Breast epithelium (tissue), 4 donors: ENCODE results near the gene PCDH15. TPM values are rescaled to one million over a fixed set of nuclear protein-coding genes. Genes with fewer than 3 reads are reported as not detected.

Experiments used
- DNase-seq, 2 donors: peaks; one replicate each; pipeline ENCODE4 v3.0.0-alpha.2; 2019; ENCODE audit warnings: low spot score in 2 of 2
- H3K27ac ChIP-seq, 2 donors: fragments of 200-600 bp; sonication (generic) in 1 of 2; one replicate each; pipeline ENCODE4 v1.5.1; 2016 to 2019; ENCODE audit warnings: mild to moderate bottlenecking in 1 of 2
- H3K27me3 ChIP-seq, 2 donors: fragments of 200-600 bp; sonication (generic) in 1 of 2; one replicate each; pipeline versions ENCODE4 v1.5.1 to v1.6.0; 2017 to 2019; ENCODE audit warnings: control low read depth in 1 of 2, mild to moderate bottlenecking in 1 of 2
- H3K36me3 ChIP-seq: fragments of 200-600 bp; one replicate; pipeline ENCODE4 v1.5.1; 2019
- H3K4me1 ChIP-seq, 2 donors: fragments of 200-600 bp; sonication (generic); one replicate each; pipeline ENCODE4 v1.5.1; 2016 to 2019; ENCODE audit warnings: control low read depth in 1 of 2
- H3K4me3 ChIP-seq, 3 donors: fragments of 200-600 bp; sonication (generic); 1 replicate in 2 of 3; 2 replicates in 1 of 3; pipeline ENCODE4 v1.5.1; 2016 to 2019; ENCODE audit warnings: mild to moderate bottlenecking in 3 of 3, moderate library complexity in 2 of 3
- H3K9me3 ChIP-seq, 2 donors: fragments of 200-600 bp; sonication (generic) in 1 of 2; one replicate each; pipeline ENCODE4 v1.5.1; 2016 to 2019; ENCODE audit warnings: control low read depth in 1 of 2
- CTCF ChIP-seq, 3 donors: fragments of 450-650 bp; IDR thresholded peaks; one replicate each; pipeline ENCODE4 v1.5.1; 2016 to 2017; ENCODE audit warnings: antibody characterized with exemption in 3 of 3, mild to moderate bottlenecking in 3 of 3, moderate library complexity in 3 of 3
- POLR2A ChIP-seq: fragments of 450-650 bp; IDR thresholded peaks from one replicate; pipeline ENCODE4 v1.6.1; 2016; ENCODE audit warnings: antibody characterized with exemption, mild to moderate bottlenecking, moderate library complexity
- POLR2AphosphoS5 ChIP-seq, 3 donors: sonication (generic); formaldehyde crosslinking; IDR thresholded peaks; one replicate each; pipeline ENCODE4 v1.6.1; 2017; ENCODE audit warnings: antibody characterized with exemption in 3 of 3
- intact Hi-C: fragments of 100-400 bp; cut with DNase I; formaldehyde crosslinking; loops from one replicate; pipeline ENCODE4 v1.15.1; 2023; ENCODE audit warnings: low total_unique reads
- total RNA-seq, 3 donors: library from RNA; depleted of rRNA; stranded (reverse); fragments of >200 nt; gene quantifications; one replicate each; pipeline ENCODE4 v1.1.0, GENCODE V29; 2016

Gene PCDH15
- total RNA-seq, 3 donors from 2014 or later: not detected

- TF ChIP-seq POLR2AphosphoS5 (IDR thresholded peaks at IDR 0.05): no peak
- TF ChIP-seq POLR2A: no peak
- no peak for TF ChIP-seq CTCF (IDR thresholded peaks at IDR 0.05)
- no peak overlapping the region for H3K4me3 ChIP-seq
- intact Hi-C loops: no loop called here
- no peaks in the 10 kb centered on the region for H3K4me1 ChIP-seq
- no peak overlapping the region for H3K27ac ChIP-seq
- H3K9me3 ChIP-seq: no peaks in the 10 kb centered on the region
- no peaks in the 10 kb centered on the region for H3K27me3 ChIP-seq
- no peak for DNase-seq
- H3K36me3 ChIP-seq: no peaks in the 10 kb centered on the region
Observed at GRCh38 chr10:53770903-53771302, 1030.1 kb downstream of the PCDH15 start.

DNA sequence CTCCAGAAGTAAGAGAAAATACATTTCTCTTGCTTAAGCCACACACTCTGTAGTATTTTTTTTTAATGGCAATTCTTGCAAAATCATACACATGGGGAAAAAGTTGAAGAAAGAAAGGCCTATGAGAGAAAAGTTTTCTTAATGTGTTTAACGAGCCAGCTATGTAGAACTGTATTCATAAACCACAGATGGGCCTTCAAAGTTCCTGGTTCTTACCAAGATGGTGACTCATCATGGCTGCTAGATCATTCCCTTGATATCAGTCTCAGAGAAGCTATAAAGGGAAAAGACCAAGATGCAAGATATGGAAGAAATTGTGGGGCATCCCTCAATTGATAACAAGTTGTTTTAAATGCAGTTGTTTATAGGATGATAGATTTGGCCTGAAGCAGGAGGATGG, 1035.7 kb downstream of the PCDH15 start:
- Histone ChIP-seq H3K4me1 (no peaks in the 10 kb centered on the region), H3K27me3 (no peaks in the 10 kb centered on the region), H3K4me3 (no peak overlapping the region), H3K36me3 (no peaks in the 10 kb centered on the region), H3K9me3 (no peaks in the 10 kb centered on the region), H3K27ac (no peak overlapping the region)
- intact Hi-C loops: no loop called here
- DNase-seq: no peak
- TF ChIP-seq POLR2AphosphoS5 (IDR thresholded peaks at IDR 0.05): no peak
- TF ChIP-seq POLR2A: no peak
- TF ChIP-seq CTCF (IDR thresholded peaks at IDR 0.05): no peak

GRCh38 chr10:53754596-53755250, 1046.3 kb downstream of the PCDH15 start:
- no peak for DNase-seq

More at GRCh38 chr10:53754596-53755250, 1046.3 kb downstream of the PCDH15 start:
- no peaks in the 10 kb centered on the region for H3K27me3 ChIP-seq
- H3K4me1 ChIP-seq: no peaks in the 10 kb centered on the region
- TF ChIP-seq POLR2AphosphoS5 (IDR thresholded peaks at IDR 0.05) (no peak), CTCF (IDR thresholded peaks at IDR 0.05) (no peak), POLR2A (no peak)
- intact Hi-C loops: no loop called here
- peaks cover 0 to under 1% of the 10 kb centered on the region in 2 donors for H3K9me3 ChIP-seq
- no peaks in the 10 kb centered on the region for H3K36me3 ChIP-seq
- no peak overlapping the region for H3K27ac ChIP-seq
- H3K4me3 ChIP-seq: no peak overlapping the region
